Vagina (tissue), 2 donors: Measurements from ENCODE around the gene KCNK10.

Experiments used
- POLR2AphosphoS5 ChIP-seq, 2 donors: sonication (generic); formaldehyde crosslinking; IDR thresholded peaks; one replicate each; pipeline ENCODE4 v1.9.0; 2017; ENCODE audit warnings: antibody characterized with exemption in 2 of 2, mild to moderate bottlenecking in 2 of 2, low read depth in 1 of 2; ENCODE audit not compliant: insufficient read depth in 1 of 2
- TF ChIP-seq, protein P1 (sequence below), 3 experiments: fragments of 450-650 bp in 2 of 3; fragments of 200-600 bp in 1 of 3; sonication (generic) in 1 of 3; IDR thresholded peaks; one replicate each; pipeline ENCODE4 v1.5.1; 2017 to 2019; ENCODE audit warnings: antibody characterized with exemption in 3 of 3, mild to moderate bottlenecking in 2 of 3, moderate library complexity in 2 of 3

DNA sequence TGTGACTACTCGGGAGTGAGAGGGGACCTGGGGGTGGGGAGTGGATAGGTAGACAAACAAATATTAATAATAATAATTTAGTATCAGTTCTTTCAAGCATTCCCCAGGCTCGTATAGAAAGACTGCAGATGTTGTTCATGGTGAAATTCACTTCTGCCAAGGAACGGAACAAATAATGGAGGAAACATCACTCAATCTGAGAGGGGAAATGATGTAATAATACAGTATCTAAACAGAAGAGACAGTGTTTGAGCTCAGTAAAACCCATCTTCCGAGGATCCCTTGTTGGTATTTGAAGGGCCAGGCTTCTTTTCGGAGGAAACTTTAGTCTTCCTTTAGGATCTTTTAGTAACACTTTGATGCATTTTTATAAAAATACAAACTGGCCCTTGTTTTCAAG, 114.2 kb downstream of the KCNK10 start:
- TF ChIP-seq, protein P1, sequence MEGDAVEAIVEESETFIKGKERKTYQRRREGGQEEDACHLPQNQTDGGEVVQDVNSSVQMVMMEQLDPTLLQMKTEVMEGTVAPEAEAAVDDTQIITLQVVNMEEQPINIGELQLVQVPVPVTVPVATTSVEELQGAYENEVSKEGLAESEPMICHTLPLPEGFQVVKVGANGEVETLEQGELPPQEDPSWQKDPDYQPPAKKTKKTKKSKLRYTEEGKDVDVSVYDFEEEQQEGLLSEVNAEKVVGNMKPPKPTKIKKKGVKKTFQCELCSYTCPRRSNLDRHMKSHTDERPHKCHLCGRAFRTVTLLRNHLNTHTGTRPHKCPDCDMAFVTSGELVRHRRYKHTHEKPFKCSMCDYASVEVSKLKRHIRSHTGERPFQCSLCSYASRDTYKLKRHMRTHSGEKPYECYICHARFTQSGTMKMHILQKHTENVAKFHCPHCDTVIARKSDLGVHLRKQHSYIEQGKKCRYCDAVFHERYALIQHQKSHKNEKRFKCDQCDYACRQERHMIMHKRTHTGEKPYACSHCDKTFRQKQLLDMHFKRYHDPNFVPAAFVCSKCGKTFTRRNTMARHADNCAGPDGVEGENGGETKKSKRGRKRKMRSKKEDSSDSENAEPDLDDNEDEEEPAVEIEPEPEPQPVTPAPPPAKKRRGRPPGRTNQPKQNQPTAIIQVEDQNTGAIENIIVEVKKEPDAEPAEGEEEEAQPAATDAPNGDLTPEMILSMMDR (IDR thresholded peaks at IDR 0.05): no peak
- no peak for TF ChIP-seq POLR2AphosphoS5 (IDR thresholded peaks at IDR 0.05; ENCODE audit: insufficient read depth in 1 of 2, low read depth in 1 of 2)
